Epithelial cell of proximal tubule (primary cell): ENCODE data around the gene SAV1. TPM values are rescaled to one million over a fixed set of nuclear protein-coding genes. Genes with fewer than 3 reads are reported as not detected.
"Not testable (repeated sequence)": the region's sequence is repeated elsewhere in the genome, so short reads cannot be mapped to it uniquely, and the experiment has no call there.

Source experiments
- DNase-seq: peaks from one replicate; pipeline ENCODE4 v3.0.0-alpha.2; 2011; ENCODE audit warnings: low read depth
- H3K4me3 ChIP-seq: 2 replicates; pipeline ENCODE4 v1.5.1; 2011; ENCODE audit warnings: low read depth, mild to moderate bottlenecking, low read length
- CTCF ChIP-seq: conservative IDR thresholded peaks from 2 replicates; pipeline ENCODE4 v1.5.1; 2012; ENCODE audit warnings: low read depth, mild to moderate bottlenecking, low read length
- total RNA-seq: library from RNA; depleted of rRNA; stranded (reverse); fragments of >200 nt; gene quantifications from 2 replicates; pipeline ENCODE4 v1.2.3, GENCODE V29; 2015

SAV1 gene
- total RNA-seq, 1 donor from 2014 or later = 32.6 TPM

DNA sequence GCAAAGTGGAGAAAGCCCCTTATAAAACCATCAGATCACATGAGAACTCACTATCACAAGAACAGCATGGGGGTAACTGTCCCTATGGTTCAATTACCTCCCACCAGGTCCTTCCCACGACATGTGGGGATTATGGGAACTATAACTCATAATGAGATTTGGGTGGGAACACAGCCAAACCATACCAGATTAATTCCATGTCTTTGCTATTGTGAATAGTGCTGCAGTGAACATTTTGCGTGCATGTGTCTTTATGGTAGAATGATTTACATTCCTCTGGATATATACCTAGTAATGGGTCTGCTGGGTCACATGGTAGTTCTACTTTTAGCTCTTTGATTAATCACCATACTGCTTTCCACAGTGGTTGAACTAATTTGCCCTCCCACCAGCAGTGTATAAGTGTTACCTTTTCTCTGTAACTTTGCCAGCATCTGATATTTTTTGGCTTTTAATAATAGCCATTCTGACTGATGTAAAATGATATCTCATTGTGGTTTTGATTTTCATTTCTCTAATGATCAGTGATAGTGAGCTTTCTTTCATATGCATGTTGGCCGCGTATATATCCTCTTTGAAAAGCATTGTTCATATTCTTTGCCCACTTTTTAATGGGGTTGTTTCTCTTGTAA, 29.7 kb upstream of the SAV1 start:
- no peak for DNase-seq
- no peak overlapping the region for H3K4me3 ChIP-seq
- no peak for TF ChIP-seq CTCF

DNA sequence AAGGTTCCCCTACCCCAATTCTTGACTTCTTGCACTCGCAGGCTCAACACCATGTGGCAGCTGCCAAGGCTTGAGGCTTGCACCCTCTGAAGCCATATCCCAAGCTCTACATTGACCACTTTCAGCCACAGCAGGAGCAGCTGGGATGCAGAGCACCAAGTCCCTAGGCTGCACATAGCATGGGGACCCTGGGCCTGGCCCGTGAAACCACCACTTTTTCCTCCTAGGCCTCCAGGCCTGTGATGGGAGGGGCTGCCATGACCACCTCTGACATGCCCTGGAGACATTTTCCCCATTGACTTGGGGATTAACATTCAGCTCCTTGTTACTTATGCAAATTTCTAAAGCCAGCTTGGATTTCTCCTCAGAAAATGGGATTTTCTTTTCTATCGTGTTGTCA, 26.2 kb upstream of the SAV1 start:
- H3K4me3 ChIP-seq, DNase-seq: not testable (repeated sequence)

GRCh38 chr14:50688875-50689274, 20.8 kb upstream of the SAV1 start:
- peak; percentile 31 for TF ChIP-seq CTCF
- no peak for DNase-seq
- H3K4me3 ChIP-seq = no peak overlapping the region

DNA sequence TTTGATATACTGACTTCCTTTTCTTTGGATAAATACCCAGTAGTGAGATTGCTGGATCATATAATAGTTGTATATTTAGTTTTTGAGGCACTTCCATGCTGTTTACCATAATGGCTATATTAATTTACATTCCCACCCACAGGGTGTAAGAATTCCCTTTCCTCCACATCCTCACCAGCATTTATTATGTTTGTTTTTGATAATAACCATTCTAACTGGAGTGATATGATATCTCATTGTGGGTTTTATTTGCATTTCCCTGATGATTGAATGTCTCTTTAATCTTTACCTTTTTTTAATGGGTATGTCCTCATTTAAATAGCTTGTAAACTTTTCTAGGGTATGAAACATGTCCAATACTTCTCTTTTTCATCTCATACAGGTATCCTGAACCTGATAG, 11.6 kb upstream of the SAV1 start:
- no peak overlapping the region for H3K4me3 ChIP-seq
- TF ChIP-seq CTCF = no peak
- no peak for DNase-seq

DNA sequence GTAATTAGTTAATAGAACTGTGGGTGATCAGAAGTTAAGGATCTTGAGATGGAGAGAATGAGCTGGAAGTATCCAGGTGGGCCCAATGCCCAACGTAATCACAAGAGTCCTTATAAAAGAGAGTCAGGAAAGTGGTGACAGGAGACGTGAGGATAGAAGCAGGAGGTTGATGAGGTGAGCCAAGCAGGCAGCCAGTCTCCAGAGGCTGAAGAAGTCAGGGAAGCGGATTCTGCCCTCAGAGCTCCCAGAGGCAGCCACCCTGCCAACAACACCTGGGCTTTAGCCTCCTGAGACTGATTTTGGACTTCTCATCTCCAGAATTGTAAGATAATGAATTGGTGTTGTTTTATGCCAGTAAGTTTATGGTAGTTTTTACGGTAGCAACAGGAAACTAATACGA, 10.1 kb upstream of the SAV1 start:
- no peak for TF ChIP-seq CTCF
- no peak overlapping the region for H3K4me3 ChIP-seq
- DNase-seq = no peak

DNA sequence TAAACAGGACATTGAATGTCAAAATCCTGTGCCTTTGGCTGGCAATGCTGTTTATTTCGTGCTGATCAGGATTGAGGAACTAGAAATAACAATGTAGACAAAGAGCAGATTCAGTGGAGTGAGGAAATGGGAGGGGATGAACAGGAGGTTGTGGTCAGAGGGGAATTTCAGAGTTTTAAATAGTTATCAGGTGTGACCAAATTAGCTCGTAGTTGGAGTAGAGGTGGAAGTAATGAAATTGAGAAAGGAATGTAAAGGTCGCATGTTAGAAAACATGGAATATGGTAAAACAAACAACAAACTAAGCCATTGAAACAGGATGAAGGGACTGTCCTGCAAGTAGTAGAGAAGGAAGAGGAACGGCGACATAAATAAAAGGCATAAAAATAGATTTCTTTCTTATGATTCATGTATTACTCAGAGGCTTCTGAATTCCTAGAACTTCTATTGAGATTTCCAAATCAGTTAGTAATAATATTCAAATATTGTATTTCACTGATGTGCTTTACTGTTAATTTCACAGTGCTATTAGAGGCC, 9.5 kb upstream of the SAV1 start:
- DNase-seq = peak; percentile 48
- no peak overlapping the region for H3K4me3 ChIP-seq
- TF ChIP-seq CTCF = no peak

DNA sequence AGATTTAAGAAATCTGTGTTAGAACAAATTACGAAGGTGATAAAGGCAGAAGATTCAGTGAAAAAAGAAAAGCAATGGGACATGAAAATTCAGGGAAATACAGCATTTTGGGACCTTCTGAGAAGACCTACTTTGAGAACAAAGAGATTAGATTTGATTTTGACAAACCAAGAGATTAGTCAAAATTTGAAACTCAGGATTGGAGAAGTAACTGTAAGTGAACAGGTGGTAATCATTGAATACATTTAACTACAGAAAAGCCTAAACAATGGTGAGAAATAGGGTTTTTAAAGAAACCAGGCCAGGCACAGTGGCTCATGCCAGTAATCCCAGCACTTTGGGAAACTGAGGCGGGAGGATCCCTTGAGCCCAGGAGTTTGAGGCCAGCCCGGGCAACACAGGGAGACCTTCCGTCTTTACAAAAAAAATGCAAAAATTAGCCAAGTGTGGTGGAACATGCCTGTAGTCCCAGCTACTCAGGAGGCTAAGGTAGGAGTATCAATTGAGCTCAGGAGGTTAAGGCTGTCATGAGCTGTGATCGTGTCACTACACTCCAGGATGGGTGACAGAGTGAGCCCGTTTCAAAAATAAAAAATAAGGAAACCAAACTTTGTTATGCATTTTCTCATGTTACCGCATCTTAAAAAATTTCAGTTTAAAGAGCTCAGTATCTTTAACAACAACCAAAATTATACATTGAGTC, 8.9 kb upstream of the SAV1 start:
- no peak for TF ChIP-seq CTCF
- H3K4me3 ChIP-seq = no peak overlapping the region
- no peak for DNase-seq
